Stimulated activated naive CD4-positive, alpha-beta T cell treated with Interleukin-2 at 50 U/mL for 16 hours (primary cell): Measurements from ENCODE around the gene TOMM5.

Experiments used
- DNase-seq: peaks from one replicate; lab custom pipeline; 2025; lab: John Stamatoyannopoulos, UW

TOMM5 gene

GRCh38 chr9:37561682-37562081 lies 30.7 kb downstream of the TOMM5 start:
- DNase-seq = no peak

DNA sequence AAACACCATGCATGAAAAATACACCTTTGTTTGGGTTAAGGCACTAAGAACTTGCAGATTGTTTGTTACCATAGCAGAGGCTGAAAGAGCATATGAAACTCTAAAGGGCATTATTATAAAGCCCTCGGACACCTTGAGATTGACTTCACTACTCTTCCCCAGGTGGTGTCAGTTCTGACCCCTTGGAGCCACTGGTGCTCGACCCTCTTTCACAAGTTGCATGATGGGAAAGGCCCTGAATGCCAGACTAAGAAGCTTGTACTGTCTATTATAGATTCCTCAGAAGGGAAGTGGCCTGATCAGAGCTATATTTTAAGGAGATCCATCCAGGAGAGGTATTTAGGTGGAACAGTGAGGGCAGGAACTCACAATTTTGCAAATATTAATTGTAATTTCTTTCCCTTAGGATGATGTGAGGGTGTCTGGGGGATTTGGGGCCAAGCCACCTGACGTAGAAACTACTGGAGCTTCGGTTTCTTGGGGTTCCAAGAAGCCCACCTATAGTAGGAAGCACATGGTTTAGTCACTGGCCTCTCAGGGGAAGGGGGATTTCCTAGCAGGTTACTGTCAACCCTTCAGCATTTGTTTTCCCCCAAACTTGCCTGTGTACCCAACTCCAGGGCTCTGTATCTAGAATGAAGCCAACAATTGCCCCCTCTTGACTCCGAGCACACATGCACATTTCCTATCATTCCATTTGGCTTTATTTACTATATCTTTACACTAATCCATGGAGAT lies 32.4 kb downstream of the TOMM5 start:
- DNase-seq = no peak

- no peak for DNase-seq
Measured at GRCh38 chr9:37559125-37559524, 33.3 kb downstream of the TOMM5 start.

DNA sequence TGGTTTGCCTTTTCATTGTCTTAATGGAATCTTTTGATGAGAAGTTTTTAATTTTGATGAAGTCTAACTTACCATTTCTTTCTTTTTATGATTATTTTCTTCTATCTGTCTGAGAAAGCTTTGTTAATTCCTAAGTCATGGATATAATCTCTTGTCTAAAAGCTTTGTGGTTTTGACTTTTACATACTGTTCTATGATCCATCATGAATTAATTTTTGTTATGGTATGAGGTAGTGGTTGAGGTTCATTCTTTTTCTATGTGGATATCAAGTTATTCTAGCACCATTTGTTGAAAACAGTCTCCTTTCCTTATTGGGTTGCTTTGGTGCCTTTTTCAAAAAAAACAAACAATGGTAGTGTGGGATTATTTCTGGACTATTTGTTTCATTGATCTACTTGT lies 36.6 kb downstream of the TOMM5 start:
- no peak for DNase-seq

DNA sequence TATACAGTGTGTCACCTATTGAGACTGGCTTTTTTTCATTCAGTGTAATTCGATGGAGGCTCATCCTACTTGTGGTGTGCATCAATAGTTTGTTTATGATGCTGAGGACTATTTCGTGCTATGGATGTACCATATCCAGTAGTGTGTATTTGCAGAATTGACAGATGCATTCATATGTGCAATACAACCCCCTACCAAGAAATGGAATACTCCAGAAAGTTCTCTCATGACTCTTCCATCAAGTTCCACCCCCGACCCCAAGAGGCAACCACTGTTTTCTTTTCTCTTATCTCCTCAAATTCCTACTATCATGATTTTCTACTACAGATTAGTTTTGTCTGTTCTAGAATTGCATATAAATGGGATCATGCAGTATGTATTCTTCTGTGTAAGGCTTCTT lies 38.1 kb downstream of the TOMM5 start:
- DNase-seq = no peak

- DNase-seq = no peak
Measured at GRCh38 chr9:37551888-37552287, 40.5 kb downstream of the TOMM5 start.

DNA sequence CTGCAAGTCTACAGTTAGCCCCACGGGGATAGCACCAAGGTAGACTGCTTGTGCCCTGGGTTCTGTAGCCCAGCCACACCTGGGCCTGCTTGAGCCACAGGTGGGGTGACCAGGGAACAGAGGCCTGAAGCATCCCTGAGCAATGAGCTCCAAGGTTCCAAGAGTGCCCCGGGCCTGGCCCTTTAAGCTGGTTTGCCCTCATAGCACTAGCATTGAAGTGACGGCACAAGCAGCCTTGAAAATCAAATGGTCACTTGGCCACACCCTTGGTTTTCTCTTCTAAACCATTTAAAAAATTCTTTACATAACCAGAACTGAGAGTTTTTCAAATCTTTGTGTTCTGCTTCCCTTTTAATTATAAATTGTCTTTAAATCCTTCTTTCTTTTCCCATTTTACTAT lies 40.9 kb downstream of the TOMM5 start:
- DNase-seq = no peak

- no peak for DNase-seq
Measured at GRCh38 chr9:37550781-37551180, 41.6 kb downstream of the TOMM5 start.

- no peak for DNase-seq
Measured at GRCh38 chr9:37549527-37549926, 42.9 kb downstream of the TOMM5 start.

- no peak for DNase-seq
Measured at GRCh38 chr9:37547328-37547878, 45.0 kb downstream of the TOMM5 start.

DNA sequence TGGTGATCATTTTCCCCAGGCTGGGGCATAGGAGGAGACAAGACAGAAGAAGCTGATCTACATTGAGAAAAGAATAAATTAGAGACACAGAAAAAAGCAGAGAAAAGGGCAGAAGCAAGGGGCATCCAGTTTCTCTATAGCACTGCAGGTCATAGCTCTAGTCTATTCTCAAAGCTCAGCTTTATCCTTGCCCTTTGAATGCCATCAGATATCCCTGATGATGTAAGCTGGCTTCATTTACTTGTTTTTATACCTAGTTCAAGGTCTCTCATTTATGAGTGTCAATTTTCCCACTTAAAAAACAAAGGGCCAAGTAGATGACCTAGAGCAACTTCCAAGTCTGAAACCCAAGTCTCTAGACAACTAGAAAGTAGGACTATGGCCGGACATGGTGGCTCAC lies 48.9 kb downstream of the TOMM5 start:
- no peak for DNase-seq

DNA sequence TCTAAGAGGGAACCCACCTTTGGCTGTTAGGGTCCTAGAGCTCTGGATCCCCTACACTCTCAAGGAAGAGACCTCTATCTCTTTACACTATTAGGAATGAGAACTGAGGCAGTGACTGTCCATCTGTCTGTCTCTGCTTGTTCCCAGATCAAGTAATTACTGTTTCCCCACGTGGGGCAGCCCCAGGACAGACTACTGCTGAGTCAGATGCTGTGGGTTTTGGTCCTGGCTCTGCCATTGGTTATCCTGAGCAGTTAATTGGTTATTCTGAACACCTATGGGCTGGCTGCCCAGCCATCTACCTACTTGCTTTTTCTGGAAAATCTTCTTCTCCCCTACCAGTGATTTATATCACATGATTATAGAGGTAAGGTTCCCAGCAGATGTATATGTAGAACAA lies 49.5 kb downstream of the TOMM5 start:
- DNase-seq = no peak

- DNase-seq = no peak
Measured at GRCh38 chr9:37542488-37542887, 49.9 kb downstream of the TOMM5 start.

- no peak for DNase-seq
Measured at GRCh38 chr9:37541465-37541864, 50.9 kb downstream of the TOMM5 start.

DNA sequence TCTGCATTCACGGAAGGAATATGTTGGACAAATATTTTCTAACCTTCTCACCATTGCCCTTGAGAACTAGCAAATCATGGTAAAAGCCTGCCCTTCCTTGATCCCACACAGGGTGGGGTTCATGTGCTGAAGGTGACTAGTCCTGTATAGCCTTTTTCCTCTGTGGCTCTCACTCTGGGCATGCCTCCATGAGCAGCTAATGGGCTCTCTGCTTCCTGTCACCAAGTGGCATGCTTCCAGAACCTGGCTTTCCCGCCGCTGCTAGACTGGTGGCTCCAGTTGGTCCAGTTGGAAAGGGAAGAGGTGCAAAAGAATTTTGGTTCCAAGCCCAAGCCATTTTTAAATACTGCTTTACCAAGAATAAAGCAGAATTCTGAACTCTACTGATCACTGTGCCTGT lies 51.8 kb downstream of the TOMM5 start:
- no peak for DNase-seq

GRCh38 chr9:37539634-37540033 lies 52.8 kb downstream of the TOMM5 start:
- DNase-seq = no peak
